Body of pancreas (tissue), 4 donors: ENCODE measurements around the gene DRD5. TPM values are rescaled to one million over a fixed set of nuclear protein-coding genes. Genes with fewer than 3 reads are reported as not detected.

Experiments
- ATAC-seq: fragments of 150-250 bp; one replicate; pipeline ENCODE4 v1.9.1; 2016
- DNase-seq, 4 donors: peaks; one replicate each; pipeline ENCODE4 v3.0.0-alpha.2; 2019
- H3K27ac ChIP-seq, 4 donors: fragments of 200-600 bp; sonication (generic); 1 replicate in 3 of 4; 2 replicates in 1 of 4; pipeline versions ENCODE4 v1.5.1 to v1.6.1; 2016 to 2019; ENCODE audit warnings: mild to moderate bottlenecking in 1 of 4, mixed read lengths in 1 of 4, moderate library complexity in 1 of 4
- H3K27me3 ChIP-seq, 2 donors: fragments of 200-600 bp; sonication (generic); one replicate each; pipeline ENCODE4 v1.6.0; 2016; ENCODE audit warnings: mild to moderate bottlenecking in 1 of 2
- H3K36me3 ChIP-seq, 2 donors: fragments of 200-600 bp; sonication (generic); replicated peaks in 1 of 2; 2 replicates each; pipeline ENCODE4 v1.5.1; 2016; ENCODE audit warnings: low read depth in 2 of 2; ENCODE audit not compliant: insufficient read depth in 1 of 2
- H3K4me1 ChIP-seq: fragments of 200-600 bp; sonication (generic); one replicate; pipeline ENCODE4 v1.6.0; 2016
- H3K4me3 ChIP-seq, 2 donors: fragments of 200-600 bp; sonication (generic); 1 replicate in 1 of 2; 2 replicates in 1 of 2; pipeline ENCODE4 v1.5.1; 2016 to 2019
- H3K9me3 ChIP-seq, 3 donors: fragments of 200-600 bp; sonication (generic); 1 replicate in 2 of 3; 2 replicates in 1 of 3; pipeline ENCODE4 v1.5.1; 2016
- POLR2A ChIP-seq, 3 donors: fragments of 450-650 bp; IDR thresholded peaks; one replicate each; pipeline ENCODE4 v1.6.1; 2016; ENCODE audit warnings: antibody characterized with exemption in 3 of 3, mild to moderate bottlenecking in 2 of 3
- WGBS, 2 donors: methylation state at CpG; one replicate each; pipeline ENCODE4 v1.1.5; 2017; 5-methylcytosine and 5-hydroxymethylcytosine counted together
- intact Hi-C: fragments of 100-400 bp; cut with DNase I; formaldehyde crosslinking; loops from one replicate; pipeline ENCODE4 v1.15.1; 2023
- small RNA-seq: library from RNA; depleted of rRNA; stranded (forward); fragments of <200 nt; gene quantifications from one replicate; pipeline ENCODE3, GENCODE V24; 2016
- total RNA-seq, 2 donors: library from RNA; depleted of rRNA; stranded (reverse); fragments of >200 nt; gene quantifications; one replicate each; pipeline ENCODE4 v1.1.0, GENCODE V29; 2016
- TF ChIP-seq, protein P1 (sequence below), 7 experiments: fragments of 450-650 bp in 4 of 7; fragments of 200-600 bp in 3 of 7; sonication (generic) in 3 of 7; IDR thresholded peaks; one replicate each; pipeline ENCODE4 v1.5.1; 2016 to 2019; ENCODE audit warnings: antibody characterized with exemption in 7 of 7

Gene DRD5
- total RNA-seq, 2 donors from 2014 or later: not detected

DNA sequence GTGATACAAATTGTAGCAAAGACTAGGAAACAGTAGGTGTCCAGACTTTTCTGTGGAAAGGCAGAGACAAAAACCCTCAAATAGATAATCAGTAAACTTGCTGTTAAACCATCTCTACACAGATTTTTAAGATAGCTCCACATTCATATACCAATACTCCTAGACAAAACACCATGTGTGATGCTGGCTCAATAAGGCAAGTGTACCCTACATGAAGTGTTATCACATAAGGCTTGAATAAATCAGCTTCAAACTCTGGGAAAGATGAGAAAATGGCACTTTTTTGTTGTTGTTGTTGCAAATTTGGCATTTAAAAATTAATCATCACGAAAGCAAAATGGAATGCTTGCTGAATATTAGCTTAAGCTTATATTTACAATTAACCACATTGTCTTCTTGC lies 45.1 kb downstream of the DRD5 start:
- 61 to 63% methylated on average over 1 of the region's 1 CpG for WGBS, 2 donors
- intact Hi-C loops: no loop called here

DNA sequence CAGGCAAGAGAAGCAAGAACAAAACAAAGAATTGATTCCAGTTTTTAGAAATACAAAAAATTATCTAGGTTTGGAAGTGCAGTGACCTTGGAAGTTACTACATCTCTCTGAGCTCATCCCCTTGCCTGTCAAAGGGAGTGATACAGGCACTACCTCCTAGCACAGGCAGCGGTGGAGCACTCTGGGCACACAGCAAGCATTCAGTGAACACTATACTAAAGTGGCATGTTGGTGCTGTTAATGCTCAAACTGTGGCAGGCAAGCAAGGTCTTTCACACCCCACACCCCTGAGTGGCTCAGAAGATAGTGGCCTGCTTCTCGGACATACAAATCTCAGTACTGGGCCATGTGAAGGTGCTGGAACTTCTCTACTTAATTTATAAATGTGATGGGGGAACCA lies 51.2 kb downstream of the DRD5 start:
- DNase-seq (no peak), ATAC-seq (no peak)
- Histone ChIP-seq H3K9me3 (no peaks in the 10 kb centered on the region), H3K27me3 (no peaks in the 10 kb centered on the region), H3K36me3 (no peaks in the 10 kb centered on the region), H3K27ac (no peak overlapping the region), H3K4me3 (no peak overlapping the region), H3K4me1 (no peaks in the 10 kb centered on the region)
- intact Hi-C loops: no loop called here
- TF ChIP-seq POLR2A (IDR thresholded peaks at IDR 0.05): no peak
- TF ChIP-seq, protein P1, sequence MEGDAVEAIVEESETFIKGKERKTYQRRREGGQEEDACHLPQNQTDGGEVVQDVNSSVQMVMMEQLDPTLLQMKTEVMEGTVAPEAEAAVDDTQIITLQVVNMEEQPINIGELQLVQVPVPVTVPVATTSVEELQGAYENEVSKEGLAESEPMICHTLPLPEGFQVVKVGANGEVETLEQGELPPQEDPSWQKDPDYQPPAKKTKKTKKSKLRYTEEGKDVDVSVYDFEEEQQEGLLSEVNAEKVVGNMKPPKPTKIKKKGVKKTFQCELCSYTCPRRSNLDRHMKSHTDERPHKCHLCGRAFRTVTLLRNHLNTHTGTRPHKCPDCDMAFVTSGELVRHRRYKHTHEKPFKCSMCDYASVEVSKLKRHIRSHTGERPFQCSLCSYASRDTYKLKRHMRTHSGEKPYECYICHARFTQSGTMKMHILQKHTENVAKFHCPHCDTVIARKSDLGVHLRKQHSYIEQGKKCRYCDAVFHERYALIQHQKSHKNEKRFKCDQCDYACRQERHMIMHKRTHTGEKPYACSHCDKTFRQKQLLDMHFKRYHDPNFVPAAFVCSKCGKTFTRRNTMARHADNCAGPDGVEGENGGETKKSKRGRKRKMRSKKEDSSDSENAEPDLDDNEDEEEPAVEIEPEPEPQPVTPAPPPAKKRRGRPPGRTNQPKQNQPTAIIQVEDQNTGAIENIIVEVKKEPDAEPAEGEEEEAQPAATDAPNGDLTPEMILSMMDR (IDR thresholded peaks at IDR 0.05): no peak
- 70 to 86% methylated on average over 2 of the region's 2 CpGs for WGBS, 2 donors

More for the DNA sequence above, 45.1 kb downstream of the DRD5 start:
- H3K27ac ChIP-seq: no peak overlapping the region
- no peak for DNase-seq
- no peak overlapping the region for H3K4me3 ChIP-seq
- no peaks in the 10 kb centered on the region for H3K4me1 ChIP-seq
- no peak for ATAC-seq
- no peaks in the 10 kb centered on the region for H3K9me3 ChIP-seq
- H3K27me3 ChIP-seq: no peaks in the 10 kb centered on the region
- H3K36me3 ChIP-seq: no peaks in the 10 kb centered on the region
- TF ChIP-seq POLR2A (IDR thresholded peaks at IDR 0.05): no peak
- TF ChIP-seq, protein P1 (IDR thresholded peaks at IDR 0.05): no peak

DNA sequence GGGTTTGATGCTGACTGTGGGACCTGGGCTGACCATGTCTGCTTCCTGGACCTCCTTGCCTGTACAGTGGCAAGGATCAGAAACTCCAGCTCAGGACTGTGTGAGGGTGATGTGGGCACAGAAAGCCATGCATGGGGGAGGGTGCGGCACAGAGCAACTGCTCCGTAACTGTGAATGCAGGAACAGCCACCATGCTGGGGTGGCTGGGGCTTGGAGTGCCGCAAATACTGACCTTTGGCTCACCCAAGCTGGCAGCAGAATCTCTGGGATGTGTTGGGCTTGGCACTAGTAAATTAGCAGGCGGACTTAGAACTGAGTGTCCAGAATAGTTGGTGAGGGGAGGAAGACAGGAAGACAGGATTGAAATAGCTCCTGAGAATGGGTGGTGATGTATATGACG lies 52.0 kb downstream of the DRD5 start:
- intact Hi-C loops: no loop called here
- WGBS, 2 donors: 83 to 85% methylated on average over 5 of the region's 5 CpGs
- Histone ChIP-seq H3K27ac (no peak overlapping the region), H3K27me3 (no peaks in the 10 kb centered on the region), H3K9me3 (no peaks in the 10 kb centered on the region), H3K4me1 (no peaks in the 10 kb centered on the region), H3K4me3 (no peak overlapping the region), H3K36me3 (no peaks in the 10 kb centered on the region)
- TF ChIP-seq, protein P1 (IDR thresholded peaks at IDR 0.05): no peak
- no peak for TF ChIP-seq POLR2A (IDR thresholded peaks at IDR 0.05)
- no peak for DNase-seq
- no peak for ATAC-seq

Small RNA genes lying within 50 kb of the gene (small RNA-seq; reads per million reads assigned to genes)
- gene RNA5SP154: not detected

Other genes starting within 250 kb of the DRD5 start
- gene SLC2A9, start 239.9 kb downstream of the DRD5 start, total RNA-seq: 1 to 10 TPM; 1.6 to 8.6 TPM